Left lobe of liver (tissue), 2 donors: ENCODE results near the gene PIGW. TPM values are rescaled to one million over a fixed set of nuclear protein-coding genes. Genes with fewer than 3 reads are reported as not detected.

Source experiments
- ATAC-seq: fragments of 200-7000 bp; cut with Tn5 transposase; one replicate; pipeline ENCODE4 v1.9.1; 2020; ENCODE audit warnings: mild to moderate bottlenecking, moderate library complexity
- DNase-seq: peaks from one replicate; pipeline ENCODE4 v3.0.0-alpha.2; 2020; ENCODE audit warnings: low spot score
- total RNA-seq: library from RNA; stranded (reverse); gene quantifications from one replicate; pipeline ENCODE4 v1.2.1, GENCODE V29; 2021
- donor health status: DM: no; HTN: no; CAD: no; lungs with moderate emphysema.
- donor health status: DM: no; HTN: yes; CAD: no.

Gene PIGW
- 3.3 TPM for total RNA-seq

- DNase-seq (peak; percentile 92), ATAC-seq (peak; percentile 91)
Observed at GRCh38 chr17:36534840-36535668, at the start of gene PIGW, which contains the start of gene MYO19. TSS of gene PIGW (plus strand) at chr17:36534987. CDS start at chr17:36537102, 2,115 bp downstream. TSS of gene MYO19 (minus strand) at chr17:36534868. CDS start at chr17:36532538, 2,330 bp downstream.

- no peak for ATAC-seq
- no peak for DNase-seq
Observed at GRCh38 chr17:36485027-36485426, 49.8 kb upstream of the PIGW start.

DNA sequence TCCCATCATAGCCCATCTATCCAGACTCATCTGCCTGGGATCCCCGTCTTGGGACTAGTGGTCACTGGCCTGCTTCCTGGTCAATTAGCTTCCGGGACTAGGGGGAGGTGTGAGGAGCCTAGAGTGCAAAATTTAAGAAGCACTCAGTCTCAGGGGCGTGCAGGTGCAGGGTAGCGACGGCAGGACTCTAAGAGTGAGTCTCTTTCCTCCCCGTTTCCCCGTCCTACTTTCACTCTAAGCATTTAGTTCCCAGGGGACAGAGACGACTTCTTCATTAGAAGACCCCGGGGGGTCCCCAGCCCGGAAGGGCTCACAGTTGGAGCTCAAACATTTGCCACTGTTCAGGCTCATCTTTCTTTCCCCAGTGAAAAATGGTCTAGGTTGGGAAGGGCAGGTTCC lies 49.0 kb upstream of the PIGW start:
- DNase-seq: no peak
- ATAC-seq: no peak

DNA sequence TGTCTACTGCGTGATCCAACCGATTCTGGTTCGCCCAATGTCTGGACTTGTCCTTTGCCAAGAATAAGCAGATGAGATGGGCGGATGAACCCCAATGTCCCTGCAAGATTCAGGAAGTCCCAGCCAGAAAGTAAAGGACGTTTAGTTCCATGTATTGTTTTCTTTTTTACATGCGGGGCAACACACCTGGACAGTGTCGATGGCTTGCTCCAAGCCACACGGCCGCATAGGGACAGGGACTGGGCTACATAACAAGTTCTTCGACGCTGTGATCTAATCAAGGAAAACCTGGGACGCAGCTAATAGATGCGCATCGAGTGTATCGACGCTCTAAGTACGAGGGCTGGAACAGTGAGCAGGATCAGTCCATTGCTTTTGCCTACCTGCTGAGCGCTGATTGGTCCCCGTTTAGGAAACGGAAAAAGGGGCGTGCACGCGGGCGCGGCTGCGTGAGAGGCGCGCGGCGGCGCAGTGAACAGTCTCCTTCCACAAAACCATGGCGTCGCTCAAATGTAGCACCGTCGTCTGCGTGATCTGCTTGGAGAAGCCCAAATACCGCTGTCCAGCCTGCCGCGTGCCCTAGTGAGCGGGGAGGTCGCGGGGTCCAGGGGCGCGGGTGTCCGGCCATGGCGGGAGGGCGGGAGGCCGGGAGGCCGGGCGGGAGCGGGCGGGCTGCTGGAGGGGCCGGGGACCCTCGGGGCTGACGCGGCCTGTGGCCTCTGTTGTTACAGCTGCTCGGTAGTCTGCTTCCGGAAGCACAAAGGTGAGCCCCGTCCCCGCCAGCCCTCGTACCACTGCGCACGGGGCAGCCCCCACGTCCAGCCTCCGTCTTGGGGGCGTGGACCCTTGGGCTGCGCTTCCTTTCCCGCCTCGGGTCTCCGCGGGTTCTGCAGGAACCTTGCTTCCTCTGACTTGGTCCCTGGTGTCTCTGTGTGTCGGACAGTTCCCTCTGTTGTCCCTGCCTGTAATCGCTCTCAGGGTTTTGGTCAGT lies 48.3 kb upstream of the PIGW start, which contains the start of gene ZNHIT3:
Gene ZNHIT3, plus strand, starts transcription at position 478 of the 991 bp plus-strand sequence. Its CDS starts 19 bp downstream, at position 497.
- DNase-seq (peak; percentile 93), ATAC-seq (peak; percentile 87)

- DNase-seq: no peak
- ATAC-seq: no peak
Observed at GRCh38 chr17:36493956-36494355, 40.8 kb upstream of the PIGW start.

- peak; percentile 65 for ATAC-seq
- DNase-seq: no peak
Observed at GRCh38 chr17:36494674-36495073, 40.1 kb upstream of the PIGW start.

DNA sequence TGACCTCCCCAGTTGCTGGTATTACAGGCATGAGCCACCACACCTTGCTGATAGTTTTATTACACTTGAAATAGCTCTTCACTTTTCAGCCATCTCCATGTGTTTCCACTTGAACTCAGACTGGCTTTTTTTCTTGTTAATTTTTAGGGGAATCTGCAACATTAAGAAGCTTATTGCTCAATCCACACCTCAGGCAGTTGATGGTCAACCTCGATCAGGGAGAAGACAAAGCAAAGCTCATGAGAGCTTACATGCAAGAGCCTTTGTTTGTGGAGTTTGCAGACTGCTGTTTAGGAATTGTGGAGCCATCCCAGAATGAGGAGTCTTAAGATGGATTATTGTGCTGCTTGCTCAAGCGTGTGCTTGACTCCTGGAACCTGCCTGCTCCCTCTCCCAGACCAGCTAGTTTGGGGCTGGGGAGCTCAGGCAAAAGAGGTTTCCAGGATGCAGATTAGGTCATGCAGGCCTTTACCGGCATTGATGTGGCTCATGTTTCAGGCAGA lies 39.7 kb upstream of the PIGW start:
- no peak for DNase-seq

GRCh38 chr17:36496018-36496789 lies 38.6 kb upstream of the PIGW start:
- ATAC-seq (peak; percentile 57), DNase-seq (no peak)

More for the DNA sequence above, 39.7 kb upstream of the PIGW start:
- no peak for ATAC-seq

DNA sequence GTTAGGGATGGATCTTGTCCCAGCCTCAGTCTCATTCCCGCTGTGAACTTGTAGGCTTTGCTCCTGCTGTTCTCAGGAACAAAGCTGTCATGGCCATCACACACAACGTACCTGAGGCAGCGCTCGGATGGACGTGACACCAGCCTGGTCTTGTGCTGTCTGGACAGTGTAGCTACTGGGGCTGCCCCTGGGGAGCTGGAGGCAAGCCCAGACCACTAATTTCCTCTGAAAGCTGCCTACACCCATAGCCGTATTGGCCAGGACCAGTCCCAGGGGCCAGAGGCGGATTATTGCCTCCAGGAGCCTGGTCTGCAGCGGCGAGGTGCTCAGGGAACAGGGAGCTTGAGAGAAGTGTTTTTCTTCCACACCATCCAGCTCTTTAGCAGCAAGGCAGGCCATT lies 36.6 kb upstream of the PIGW start:
- no peak for DNase-seq
- ATAC-seq: no peak

DNA sequence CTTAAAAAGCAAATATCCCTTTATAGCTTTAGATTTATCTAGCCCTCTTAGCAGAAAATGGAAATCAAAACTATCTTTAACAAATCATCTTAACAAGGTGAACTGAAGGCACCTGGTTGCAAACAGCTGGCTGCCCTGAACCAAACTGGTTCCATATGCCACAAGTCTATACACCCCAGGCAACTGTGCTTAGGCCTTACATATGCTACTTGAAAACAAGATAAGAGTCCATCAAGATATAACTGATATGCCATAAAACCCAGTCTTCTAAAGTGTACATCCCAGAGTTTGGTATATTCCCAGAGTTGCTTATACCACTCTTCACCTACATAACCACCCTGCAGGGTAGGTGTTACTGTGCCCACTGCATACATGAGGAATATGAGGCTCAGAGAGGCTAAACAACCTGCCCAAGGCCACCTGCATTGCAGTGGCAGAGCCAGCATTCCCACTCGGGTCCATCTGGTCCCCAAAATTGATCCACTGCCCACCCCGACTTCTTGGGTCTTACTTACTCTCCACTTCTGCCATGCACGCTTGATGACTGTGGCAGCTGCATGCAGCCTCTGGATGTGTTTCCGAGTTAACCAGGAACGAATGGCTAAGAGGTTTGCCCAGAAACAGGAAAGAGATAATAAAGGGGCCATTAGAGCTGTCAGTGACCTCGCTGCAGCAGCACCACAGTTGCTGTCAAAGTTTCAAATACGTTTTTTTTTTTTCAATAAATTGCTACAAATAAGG lies 36.1 kb upstream of the PIGW start:
- ATAC-seq (no peak), DNase-seq (no peak)

DNA sequence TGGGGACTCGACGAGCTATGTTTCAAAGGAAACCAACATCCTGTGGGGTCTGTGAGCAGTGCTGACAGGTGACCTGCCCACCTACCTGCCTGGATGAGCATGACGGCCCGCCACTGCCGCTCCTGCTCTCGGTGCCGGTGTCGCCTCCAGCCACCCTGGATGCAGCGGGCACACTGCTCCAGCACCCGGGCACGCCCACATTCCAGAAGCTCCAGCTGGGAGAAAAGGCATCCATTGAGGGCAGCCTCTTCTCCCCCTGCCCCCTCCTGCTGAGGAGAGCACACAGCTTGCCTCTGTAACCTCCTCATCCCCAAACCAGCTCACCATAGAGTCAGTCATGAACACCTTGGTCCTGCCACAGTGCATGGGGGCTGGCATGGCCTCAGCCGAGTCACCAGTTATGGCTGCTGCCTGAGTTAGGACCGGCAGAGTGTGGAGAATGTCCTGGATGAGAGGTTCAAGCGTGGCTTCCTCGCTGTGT lies 34.0 kb upstream of the PIGW start:
- ATAC-seq: no peak
- no peak for DNase-seq

DNA sequence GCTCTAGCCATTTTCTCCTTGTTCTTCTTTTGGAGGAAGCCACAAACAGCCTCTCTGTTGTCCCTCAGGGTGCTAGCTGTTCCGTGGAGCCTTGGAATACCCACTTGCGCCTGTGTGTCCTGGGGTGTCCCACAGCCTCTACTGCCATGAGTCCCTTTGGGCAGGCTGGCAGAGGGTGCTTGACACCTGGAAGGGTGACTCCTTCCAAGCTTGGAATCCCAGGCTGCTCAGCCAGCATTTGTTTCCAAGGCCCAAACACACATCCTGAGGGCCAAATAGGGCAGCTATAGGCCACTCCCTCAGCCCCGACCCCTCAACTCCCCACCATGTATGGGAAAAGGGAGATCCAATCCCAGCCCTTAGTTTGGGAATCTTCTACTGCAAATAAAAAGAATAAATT lies 33.4 kb upstream of the PIGW start:
- no peak for DNase-seq

GRCh38 chr17:36501963-36502362 lies 32.8 kb upstream of the PIGW start:
- ATAC-seq (no peak), DNase-seq (no peak)

More for the DNA sequence above, 33.4 kb upstream of the PIGW start:
- no peak for ATAC-seq

GRCh38 chr17:36503456-36504155 lies 31.2 kb upstream of the PIGW start:
- ATAC-seq (no peak), DNase-seq (no peak)

DNA sequence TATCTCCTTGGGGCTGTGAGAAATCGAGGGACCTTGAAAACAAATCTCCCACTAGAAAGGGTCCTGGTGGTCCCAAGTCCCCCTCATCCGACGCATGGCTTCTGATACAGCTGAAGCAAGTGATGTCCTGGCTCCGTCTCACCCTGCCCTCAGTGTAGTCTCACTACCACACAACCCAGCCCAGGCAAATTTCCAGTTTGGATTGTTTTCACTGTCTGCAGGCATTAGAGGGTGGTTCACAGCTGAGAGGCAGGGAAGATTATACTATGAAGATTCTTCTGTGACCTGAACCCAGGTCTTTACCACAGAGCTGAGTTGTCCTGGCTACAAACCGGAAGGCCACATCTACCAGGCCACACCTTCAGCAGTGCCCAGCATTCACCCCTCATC lies 30.6 kb upstream of the PIGW start:
- DNase-seq (no peak), ATAC-seq (no peak)

DNA sequence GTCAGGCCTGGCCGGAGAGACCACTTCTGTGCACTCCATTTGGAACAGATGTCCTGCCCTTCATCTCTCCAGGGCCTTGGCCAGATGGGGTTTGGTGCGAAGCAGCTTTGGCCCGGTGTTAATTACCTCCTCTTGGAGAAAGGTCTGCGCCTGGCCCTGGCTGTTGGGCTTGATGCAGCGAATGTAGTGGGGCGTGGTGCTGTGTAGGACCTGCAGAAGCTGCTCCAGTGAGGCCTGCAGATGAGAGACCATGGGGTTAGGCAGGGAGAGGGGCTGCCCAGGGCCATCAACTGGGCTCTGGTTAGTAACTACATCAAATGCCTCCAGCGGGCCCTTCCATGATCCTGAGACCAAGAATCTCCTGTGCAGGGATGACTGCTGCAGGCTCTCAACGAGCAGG lies 29.6 kb upstream of the PIGW start:
- no peak for ATAC-seq
- no peak for DNase-seq

GRCh38 chr17:36506249-36506826 lies 28.4 kb upstream of the PIGW start:
- ATAC-seq (no peak), DNase-seq (no peak)

DNA sequence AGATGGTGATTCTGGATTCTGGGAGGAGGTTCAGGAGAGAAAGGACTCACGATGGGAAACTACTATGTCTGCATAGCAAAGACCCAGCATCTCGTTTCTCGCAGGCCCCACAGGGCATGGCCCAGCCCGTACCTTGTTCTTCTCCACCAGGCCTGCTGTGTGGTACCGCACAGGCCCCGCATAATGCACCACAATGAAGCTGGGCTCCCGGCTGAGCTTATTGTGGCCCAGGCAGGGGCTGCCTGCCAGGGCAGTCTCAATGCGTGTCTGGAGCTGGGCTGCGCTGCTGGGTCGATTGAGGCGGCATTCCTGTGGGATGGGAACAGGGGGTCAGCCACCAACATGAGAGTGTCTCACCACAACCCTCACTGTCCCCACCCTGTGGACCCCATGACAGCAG lies 28.0 kb upstream of the PIGW start:
- ATAC-seq (no peak), DNase-seq (no peak)

DNA sequence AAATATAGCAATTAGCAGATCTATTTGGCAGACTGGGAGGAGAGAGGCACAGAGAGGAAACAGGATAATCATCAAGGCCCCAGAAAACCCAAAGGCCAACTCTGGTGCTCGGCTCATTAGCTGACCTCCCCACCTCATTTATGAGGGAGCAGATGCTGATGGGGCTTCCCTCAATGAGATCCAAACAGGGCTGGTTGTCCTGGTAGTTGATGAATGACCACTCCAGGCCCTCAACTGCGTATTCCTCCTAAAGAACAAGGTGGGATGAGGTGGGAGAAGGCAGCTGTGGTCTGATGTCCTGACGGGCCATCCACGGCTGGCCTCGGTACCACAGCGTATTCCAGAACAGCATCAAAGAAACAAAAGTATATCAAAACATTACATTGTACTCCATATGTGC lies 27.5 kb upstream of the PIGW start:
- DNase-seq (no peak), ATAC-seq (no peak)
